Activated CD8-positive, alpha-beta memory T cell treated with anti-CD3 and anti-CD28 coated beads for 4 hours (primary cell): ENCODE results near the gene FANK1.
"Not testable (repeated sequence)": the region's sequence is repeated elsewhere in the genome, so short reads cannot be mapped to it uniquely, and the experiment has no call there.

Source experiments
- DNase-seq, 2 donors: peaks; one replicate each; pipeline ENCODE4 v3.0.0-alpha.2; 2020; ENCODE audit warnings: low read depth in 2 of 2

The FANK1 gene

GRCh38 chr10:125889441-125889840, 6.9 kb upstream of the FANK1 start:
- DNase-seq, result not testable (repeated sequence)

GRCh38 chr10:125892402-125892801, 4.0 kb upstream of the FANK1 start:
- DNase-seq, result not testable (repeated sequence)

- DNase-seq, result not testable (repeated sequence)
Observed at GRCh38 chr10:125894176-125894575, 2.2 kb upstream of the FANK1 start.

DNA sequence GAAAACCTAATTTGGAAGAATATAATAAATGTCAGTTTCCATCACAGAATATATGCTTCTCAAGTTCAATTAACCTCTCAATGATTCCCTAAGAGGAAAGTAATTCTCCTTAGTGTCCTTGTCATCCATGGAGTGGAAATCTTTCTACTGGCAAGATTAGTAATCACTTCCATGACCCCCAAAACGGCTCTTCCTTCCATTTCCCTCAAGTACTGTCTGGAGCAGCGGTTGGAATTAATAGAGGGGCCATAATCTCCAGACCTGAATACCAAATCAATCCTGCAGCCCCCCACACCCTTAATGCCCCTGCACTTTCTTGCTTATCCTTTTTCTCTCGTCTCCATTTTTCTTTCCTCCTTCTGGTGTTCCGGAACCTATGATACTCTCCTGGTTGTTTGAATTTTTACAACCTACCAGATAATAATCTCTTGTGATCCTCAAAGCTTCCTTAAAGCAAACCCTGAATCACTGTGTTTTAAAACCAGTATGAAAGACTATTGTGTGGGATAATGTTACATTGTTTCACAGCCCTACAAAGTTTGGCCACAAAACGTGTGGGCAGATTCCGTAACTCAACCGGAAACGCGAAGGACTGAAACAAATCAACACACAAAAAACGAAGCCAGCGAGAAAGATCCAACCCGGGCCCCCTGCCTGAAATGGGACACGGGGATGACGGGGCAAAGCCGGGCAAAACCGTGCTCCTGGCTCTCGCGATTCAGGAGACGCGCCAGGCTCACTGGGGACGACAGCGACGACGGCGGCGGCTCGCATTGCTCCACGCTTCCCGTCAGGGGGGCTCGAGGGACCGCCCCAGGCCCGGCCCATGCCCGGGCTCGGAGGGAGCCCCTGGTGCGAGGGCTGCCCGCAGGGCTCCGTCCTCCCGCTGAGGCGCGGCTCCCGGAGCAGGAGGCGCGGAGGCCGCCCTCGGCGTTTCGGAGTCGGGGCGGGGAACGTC, 955 bp upstream of the FANK1 start:
- DNase-seq, result peak; percentile 3 to 4

DNA sequence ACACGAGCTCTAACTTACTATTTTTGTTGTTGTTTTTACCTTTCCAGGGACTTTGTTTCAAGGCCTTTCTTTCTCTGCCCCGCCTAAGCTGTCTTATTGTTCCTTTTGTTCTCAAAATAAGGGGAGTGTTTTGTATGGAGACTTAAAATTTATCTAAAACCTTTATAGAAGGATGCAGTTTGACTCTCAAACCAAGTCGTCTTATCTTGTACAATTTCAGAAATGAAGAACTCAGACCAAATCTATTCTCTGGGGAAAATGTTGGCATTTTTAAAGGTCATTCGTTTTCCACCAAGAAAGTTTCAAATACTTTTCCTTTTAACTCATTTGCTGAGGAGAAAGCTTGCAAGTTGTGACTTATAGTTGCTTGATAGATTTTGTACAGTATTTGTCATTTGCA, 953 bp downstream of the FANK1 start:
- not testable (repeated sequence) for DNase-seq

DNA sequence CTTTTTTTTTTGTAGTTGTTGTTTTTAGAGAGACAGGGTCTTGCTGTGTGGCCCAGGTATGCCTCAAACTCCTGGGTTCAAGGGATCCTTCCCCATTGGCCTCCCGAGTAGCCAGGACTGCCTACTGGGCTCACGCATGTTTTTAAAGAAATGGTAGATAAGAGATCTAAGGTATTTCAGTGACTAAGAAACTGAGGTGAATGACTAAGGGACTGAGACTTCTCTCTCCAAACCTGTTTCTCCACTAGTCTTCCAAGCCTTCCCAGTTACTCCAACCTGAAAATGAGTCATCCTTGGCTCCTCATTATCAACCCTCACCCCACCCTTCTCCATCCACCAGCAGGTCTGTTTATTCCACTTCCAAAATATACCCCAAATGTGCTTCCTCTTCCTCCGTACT, 4.6 kb downstream of the FANK1 start:
- DNase-seq, result not testable (repeated sequence)

GRCh38 chr10:125903135-125903640, 6.8 kb downstream of the FANK1 start:
- DNase-seq, result not testable (repeated sequence)

- DNase-seq, result not testable (repeated sequence)
Observed at GRCh38 chr10:125905069-125905994, 9.0 kb downstream of the FANK1 start.

DNA sequence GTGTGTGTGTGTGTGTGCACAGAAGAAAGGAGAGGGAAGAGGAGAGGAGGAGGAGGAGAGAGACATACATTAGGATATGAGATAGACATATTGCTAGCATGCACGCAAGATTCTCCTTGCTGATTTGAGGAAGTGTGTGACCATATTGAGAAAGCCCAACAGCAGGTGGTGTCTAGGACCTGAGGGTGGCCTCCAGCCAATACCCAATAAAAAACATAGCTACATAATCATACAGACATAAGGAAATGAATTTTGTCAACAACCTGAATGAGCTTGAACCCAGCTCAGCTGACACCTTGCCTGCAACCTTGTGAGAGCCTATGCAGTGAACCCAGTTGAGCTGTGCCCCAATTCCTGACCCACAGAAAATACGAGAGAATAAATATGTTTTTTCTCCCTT, 11.2 kb downstream of the FANK1 start:
- DNase-seq, result not testable (repeated sequence)

DNA sequence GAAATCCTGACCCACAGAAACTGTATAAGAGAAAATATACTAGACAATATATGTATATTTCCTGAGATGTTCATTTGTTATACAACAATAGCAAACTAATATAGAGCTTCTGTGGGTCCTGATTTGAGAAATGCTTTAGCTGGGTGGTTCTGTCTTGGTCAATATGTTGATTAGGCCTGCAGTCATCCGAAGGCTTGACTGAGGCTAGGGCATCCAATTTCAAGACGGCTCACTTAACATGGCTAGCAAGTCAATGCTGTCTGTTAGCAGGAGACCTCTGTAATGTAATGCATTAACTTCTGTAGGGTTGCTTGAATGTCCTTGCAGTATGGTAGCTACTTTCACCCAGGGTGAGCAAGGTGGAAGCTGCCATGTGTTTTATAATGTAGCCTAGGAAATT, 12.4 kb downstream of the FANK1 start:
- not testable (repeated sequence) for DNase-seq

- not testable (repeated sequence) for DNase-seq
Observed at GRCh38 chr10:125909491-125909890, 13.1 kb downstream of the FANK1 start.

- no peak for DNase-seq
Observed at GRCh38 chr10:125911145-125911544, 14.8 kb downstream of the FANK1 start.

DNA sequence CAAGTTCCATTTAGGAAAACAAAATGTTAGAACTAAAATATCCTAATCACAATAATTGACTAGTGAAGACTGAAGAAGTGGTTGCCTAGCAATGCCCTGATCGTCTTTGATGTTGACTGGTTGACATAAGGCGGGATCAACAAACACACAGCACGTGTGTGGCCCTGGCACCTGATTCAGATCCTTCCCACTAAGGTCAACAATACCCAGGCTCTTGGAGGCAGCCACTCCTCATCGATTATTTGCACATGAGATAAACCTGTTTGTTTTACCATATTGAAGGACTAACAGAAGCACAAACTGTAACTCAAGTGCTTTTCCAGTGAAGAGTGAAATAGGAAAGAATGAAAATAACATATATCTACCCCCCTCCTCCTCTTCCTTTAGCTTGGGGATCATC, 15.6 kb downstream of the FANK1 start:
- no peak for DNase-seq

- not testable (repeated sequence) for DNase-seq
Observed at GRCh38 chr10:125913277-125913676, 16.9 kb downstream of the FANK1 start.

DNA sequence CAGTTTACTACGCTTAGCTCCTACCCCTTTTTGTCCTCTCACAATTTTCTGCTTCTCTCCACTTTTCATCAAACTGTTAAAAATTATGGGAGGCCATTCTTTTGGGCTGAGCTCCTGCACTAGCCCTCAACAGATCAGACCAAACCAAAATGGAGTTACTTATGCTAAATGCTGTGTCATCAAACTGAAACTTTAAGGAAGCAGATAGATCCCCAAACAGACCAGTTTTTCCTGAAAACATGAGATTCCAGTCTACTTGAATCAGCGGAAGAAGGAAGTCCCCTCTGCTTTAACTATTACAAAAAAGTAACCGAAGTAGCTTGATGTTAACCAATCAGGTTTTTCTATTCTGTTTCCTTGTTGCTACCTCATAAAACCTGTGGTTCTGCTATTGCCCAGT, 20.6 kb downstream of the FANK1 start:
- DNase-seq, result no peak

DNA sequence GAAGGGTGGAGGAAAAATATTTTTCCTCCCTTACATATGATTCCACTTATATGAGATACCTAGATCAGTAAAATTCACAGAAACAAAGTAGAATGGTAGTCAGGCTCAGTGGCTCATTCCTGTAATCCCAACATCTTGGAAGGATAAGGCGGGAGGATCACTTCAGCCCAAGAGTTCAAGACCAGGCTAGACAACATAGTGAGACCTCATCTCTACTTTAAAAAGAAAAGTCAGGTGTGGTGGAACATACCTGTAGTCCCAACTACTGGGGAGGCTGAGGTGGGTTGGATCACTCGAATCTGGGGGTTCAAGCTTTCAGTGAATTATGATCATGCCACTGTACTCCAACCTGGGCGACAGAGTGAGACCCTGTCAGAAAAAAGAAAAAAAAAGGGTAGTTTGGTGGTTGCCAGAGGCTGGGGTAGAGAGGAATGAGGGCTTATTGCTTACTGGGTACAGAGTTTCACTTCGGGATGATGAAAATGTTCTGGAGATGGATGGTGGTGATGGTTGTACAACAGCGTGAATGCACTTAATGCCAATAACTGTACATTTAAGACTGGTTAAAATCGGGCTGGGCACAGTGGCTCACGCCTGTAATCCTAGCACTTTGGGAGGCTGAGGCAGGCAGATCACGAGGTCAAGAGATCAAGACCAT, 21.5 kb downstream of the FANK1 start:
- not testable (repeated sequence) for DNase-seq

GRCh38 chr10:125921643-125922306, 25.4 kb downstream of the FANK1 start:
- not testable (repeated sequence) for DNase-seq

DNA sequence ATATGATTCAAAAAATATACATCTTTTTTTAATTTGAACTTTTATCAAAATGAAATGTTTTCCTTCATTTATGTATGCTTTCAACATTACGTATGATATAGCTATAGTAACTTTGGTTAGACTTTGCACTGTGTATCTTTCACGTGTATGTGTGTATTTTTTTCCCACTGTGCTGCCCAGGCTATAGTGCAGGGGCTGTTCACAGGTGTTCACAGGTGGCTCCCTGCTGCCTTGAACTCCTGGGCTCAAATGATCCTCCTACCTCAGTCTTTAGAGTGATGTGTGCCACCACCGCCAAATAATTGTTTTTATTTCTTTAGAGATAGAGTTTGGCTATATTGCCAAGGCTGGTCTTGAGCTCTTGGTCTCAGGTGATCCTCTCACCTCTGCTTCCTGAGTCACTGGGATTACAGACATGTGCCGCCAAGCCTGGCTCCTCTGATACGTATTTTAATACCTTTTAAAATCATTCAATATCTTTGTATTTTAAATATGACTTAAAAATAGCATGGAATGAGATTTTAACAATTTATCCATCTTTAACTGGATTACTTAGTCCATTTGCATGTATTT, 29.0 kb downstream of the FANK1 start:
- no peak for DNase-seq

DNA sequence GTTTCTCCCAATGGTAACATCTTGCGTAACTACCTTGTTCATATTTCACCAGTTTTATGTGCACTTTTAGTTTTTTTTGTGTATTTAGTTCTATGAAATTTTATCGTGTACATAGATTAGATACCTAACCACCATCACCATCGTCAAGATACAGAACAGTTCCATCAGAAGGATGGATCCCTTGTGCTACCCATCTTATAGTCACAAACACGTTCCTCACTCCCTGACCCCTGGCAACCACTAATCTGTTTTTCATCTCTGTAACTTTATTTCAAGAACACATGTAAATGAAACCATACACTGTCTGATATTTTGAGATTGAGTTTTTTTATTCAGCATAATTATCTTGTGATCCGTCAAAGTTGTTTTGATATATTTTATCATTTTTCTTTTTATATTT, 29.9 kb downstream of the FANK1 start:
- DNase-seq, result no peak

DNA sequence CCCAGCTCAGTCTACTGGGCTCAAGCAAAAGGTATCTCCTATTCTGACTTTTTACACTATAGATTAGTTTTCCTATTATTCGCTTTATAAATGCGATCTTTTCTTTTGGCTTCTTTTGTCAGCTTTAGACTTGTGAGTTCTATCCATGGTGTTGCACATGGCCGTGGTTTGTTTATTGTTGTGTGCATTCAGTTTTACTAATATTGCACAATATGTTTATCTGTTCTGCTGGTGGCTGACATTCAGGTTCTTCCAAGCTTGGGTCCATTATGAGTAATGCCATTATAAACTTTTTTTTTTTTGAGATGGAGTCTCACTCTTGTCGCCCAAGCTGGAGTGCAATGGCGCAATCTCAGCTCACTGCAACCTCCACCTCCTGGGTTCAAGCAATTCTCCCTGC, 30.9 kb downstream of the FANK1 start:
- not testable (repeated sequence) for DNase-seq
